Effector memory CD4-positive, alpha-beta T cell (primary cell): ENCODE measurements around the gene PIK3AP1.
"Not testable (repeated sequence)": the region's sequence is repeated elsewhere in the genome, so short reads cannot be mapped to it uniquely, and the experiment has no call there.

ENCODE experiments used
- DNase-seq, 3 donors: peaks; one replicate each; pipeline ENCODE4 v3.0.0-alpha.2; 2020
- H3K27ac ChIP-seq: 2 replicates; pipeline ENCODE4 v1.7.0; 2013; ENCODE audit warnings: mild to moderate bottlenecking, low read length, moderate library complexity; ENCODE audit not compliant: insufficient read depth, poor library complexity, severe bottlenecking
- H3K27me3 ChIP-seq: replicated peaks from 2 replicates; pipeline ENCODE4 v1.7.0; 2013; ENCODE audit warnings: mild to moderate bottlenecking, low read length; ENCODE audit not compliant: insufficient read depth, control insufficient read depth, poor library complexity, severe bottlenecking
- H3K36me3 ChIP-seq: 2 replicates; pipeline ENCODE4 v1.7.0; 2013; ENCODE audit warnings: mild to moderate bottlenecking, low read length, moderate library complexity; ENCODE audit not compliant: control insufficient read depth, insufficient read depth
- H3K4me1 ChIP-seq: 2 replicates; pipeline ENCODE4 v1.7.0; 2013; ENCODE audit warnings: low read length, mild to moderate bottlenecking; ENCODE audit not compliant: control insufficient read depth, insufficient read depth, poor library complexity, severe bottlenecking
- H3K4me3 ChIP-seq: 2 replicates; pipeline ENCODE4 v1.7.0; 2013; ENCODE audit warnings: low read length, low read depth, mild to moderate bottlenecking; ENCODE audit not compliant: insufficient read depth, poor library complexity, severe bottlenecking
- H3K9me3 ChIP-seq: 2 replicates; pipeline ENCODE4 v1.7.0; 2013; ENCODE audit warnings: mild to moderate bottlenecking, low read length, moderate library complexity; ENCODE audit not compliant: control insufficient read depth

Gene PIK3AP1

GRCh38 chr10:96687317-96688012 is 32.8 kb downstream of the PIK3AP1 start:
- Histone ChIP-seq H3K27me3 (no peaks in the 10 kb centered on the region), H3K36me3 (no peaks in the 10 kb centered on the region), H3K4me3 (no peak overlapping the region), H3K4me1 (no peaks in the 10 kb centered on the region), H3K27ac (no peak overlapping the region), H3K9me3 (no peaks in the 10 kb centered on the region)
- no peak for DNase-seq

GRCh38 chr10:96686514-96686913 is 33.8 kb downstream of the PIK3AP1 start:
- Histone ChIP-seq H3K27ac (no peak overlapping the region), H3K36me3 (no peaks in the 10 kb centered on the region), H3K27me3 (no peaks in the 10 kb centered on the region), H3K9me3 (no peaks in the 10 kb centered on the region), H3K4me3 (no peak overlapping the region), H3K4me1 (no peaks in the 10 kb centered on the region)
- no peak for DNase-seq

GRCh38 chr10:96685306-96685705 is 35.0 kb downstream of the PIK3AP1 start:
- H3K27ac ChIP-seq, result no peak overlapping the region
- no peaks in the 10 kb centered on the region for H3K4me1 ChIP-seq
- no peak for DNase-seq

GRCh38 chr10:96684826-96685225 is 35.5 kb downstream of the PIK3AP1 start:
- no peaks in the 10 kb centered on the region for H3K4me1 ChIP-seq
- no peak overlapping the region for H3K27ac ChIP-seq
- H3K4me3 ChIP-seq, result no peak overlapping the region
- DNase-seq, result no peak
- H3K27me3 ChIP-seq, result no peaks in the 10 kb centered on the region
- no peaks in the 10 kb centered on the region for H3K9me3 ChIP-seq
- H3K36me3 ChIP-seq, result no peaks in the 10 kb centered on the region

More at GRCh38 chr10:96685306-96685705, 35.0 kb downstream of the PIK3AP1 start:
- H3K36me3 ChIP-seq, result no peaks in the 10 kb centered on the region
- H3K4me3 ChIP-seq, result no peak overlapping the region
- H3K9me3 ChIP-seq, result no peaks in the 10 kb centered on the region
- no peaks in the 10 kb centered on the region for H3K27me3 ChIP-seq

- Histone ChIP-seq H3K4me3 (no peak overlapping the region), H3K27me3 (no peaks in the 10 kb centered on the region), H3K9me3 (no peaks in the 10 kb centered on the region), H3K36me3 (no peaks in the 10 kb centered on the region), H3K4me1 (no peaks in the 10 kb centered on the region), H3K27ac (no peak overlapping the region)
- no peak for DNase-seq
Observed at GRCh38 chr10:96683710-96684109, 36.6 kb downstream of the PIK3AP1 start.

GRCh38 chr10:96683065-96683464 is 37.2 kb downstream of the PIK3AP1 start:
- no peak for DNase-seq
- Histone ChIP-seq H3K27ac (no peak overlapping the region), H3K9me3 (no peaks in the 10 kb centered on the region), H3K27me3 (no peaks in the 10 kb centered on the region), H3K36me3 (no peaks in the 10 kb centered on the region), H3K4me3 (no peak overlapping the region), H3K4me1 (no peaks in the 10 kb centered on the region)

GRCh38 chr10:96681524-96681923 is 38.8 kb downstream of the PIK3AP1 start:
- Histone ChIP-seq H3K27ac (no peak overlapping the region), H3K27me3 (no peaks in the 10 kb centered on the region), H3K9me3 (no peaks in the 10 kb centered on the region), H3K4me3 (no peak overlapping the region), H3K36me3 (no peaks in the 10 kb centered on the region), H3K4me1 (no peaks in the 10 kb centered on the region)
- no peak for DNase-seq

- not testable (repeated sequence) for H3K27ac ChIP-seq, H3K4me1 ChIP-seq, DNase-seq, H3K4me3 ChIP-seq, H3K27me3 ChIP-seq, H3K36me3 ChIP-seq, H3K9me3 ChIP-seq
Observed at GRCh38 chr10:96680463-96680862, 39.9 kb downstream of the PIK3AP1 start.

GRCh38 chr10:96678725-96679124 is 41.6 kb downstream of the PIK3AP1 start:
- no peaks in the 10 kb centered on the region for H3K4me1 ChIP-seq
- DNase-seq, result no peak

GRCh38 chr10:96676272-96677112 is 43.8 kb downstream of the PIK3AP1 start:
- Histone ChIP-seq H3K4me1 (no peaks in the 10 kb centered on the region), H3K9me3 (no peaks in the 10 kb centered on the region), H3K27me3 (no peaks in the 10 kb centered on the region), H3K27ac (no peak overlapping the region), H3K4me3 (no peak overlapping the region), H3K36me3 (no peaks in the 10 kb centered on the region)
- DNase-seq, result no peak

More at GRCh38 chr10:96678725-96679124, 41.6 kb downstream of the PIK3AP1 start:
- Histone ChIP-seq H3K27me3 (no peaks in the 10 kb centered on the region), H3K4me3 (no peak overlapping the region), H3K9me3 (no peaks in the 10 kb centered on the region), H3K27ac (no peak overlapping the region), H3K36me3 (no peaks in the 10 kb centered on the region)
